ENCODE measurements around the gene KIT.

KIT gene

GRCh38 chr4:54707406-54707805 is 49.6 kb downstream of the KIT start:
- no peak for DNase-seq (ENCODE audit: low read depth)

- DNase-seq (ENCODE audit: low read depth): no peak
These were observed 50.9 kb downstream of the KIT start for GRCh38 chr4:54708339-54709279.

- no peak for DNase-seq (ENCODE audit: low read depth)
These were observed 51.6 kb downstream of the KIT start for GRCh38 chr4:54709400-54709799.

GRCh38 chr4:54712206-54712605 is 54.4 kb downstream of the KIT start:
- DNase-seq (ENCODE audit: low read depth): no peak

GRCh38 chr4:54714631-54715030 is 56.9 kb downstream of the KIT start:
- no peak for DNase-seq (ENCODE audit: low read depth)

GRCh38 chr4:54716478-54717065 is 58.8 kb downstream of the KIT start:
- DNase-seq (ENCODE audit: low read depth): no peak

- DNase-seq (ENCODE audit: low read depth): no peak
These were observed 59.9 kb downstream of the KIT start for GRCh38 chr4:54717694-54718093.

- no peak for DNase-seq (ENCODE audit: low read depth)
These were observed 61.6 kb downstream of the KIT start for GRCh38 chr4:54719378-54719777.

GRCh38 chr4:54723220-54723619 is 65.5 kb downstream of the KIT start:
- no peak for DNase-seq (ENCODE audit: low read depth)

GRCh38 chr4:54723820-54724219 is 66.1 kb downstream of the KIT start:
- DNase-seq (ENCODE audit: low read depth): no peak

GRCh38 chr4:54726907-54727306 is 69.2 kb downstream of the KIT start:
- no peak for DNase-seq (ENCODE audit: low read depth)

GRCh38 chr4:54727346-54727745 is 69.6 kb downstream of the KIT start:
- DNase-seq (ENCODE audit: low read depth): no peak

GRCh38 chr4:54728368-54728767 is 70.6 kb downstream of the KIT start:
- no peak for DNase-seq (ENCODE audit: low read depth)

- DNase-seq (ENCODE audit: low read depth): no peak
These were observed 71.5 kb downstream of the KIT start for GRCh38 chr4:54729256-54729655.

GRCh38 chr4:54730581-54730980 is 72.8 kb downstream of the KIT start:
- no peak for DNase-seq (ENCODE audit: low read depth)

- no peak for DNase-seq (ENCODE audit: low read depth)
These were observed 73.8 kb downstream of the KIT start for GRCh38 chr4:54731552-54731951.

GRCh38 chr4:54731976-54732375 is 74.2 kb downstream of the KIT start:
- no peak for DNase-seq (ENCODE audit: low read depth)

- DNase-seq (ENCODE audit: low read depth): no peak
These were observed 79.7 kb downstream of the KIT start for GRCh38 chr4:54737421-54737820.

- no peak for DNase-seq (ENCODE audit: low read depth)
These were observed 83.4 kb downstream of the KIT start for GRCh38 chr4:54741202-54741601.

GRCh38 chr4:54742636-54743399 is 85.1 kb downstream of the KIT start:
- DNase-seq (ENCODE audit: low read depth): no peak

GRCh38 chr4:54743562-54743961 is 85.8 kb downstream of the KIT start:
- DNase-seq (ENCODE audit: low read depth): no peak

- DNase-seq (ENCODE audit: low read depth): no peak
These were observed 86.7 kb downstream of the KIT start for GRCh38 chr4:54744487-54744886.
